ENCODE data around the gene IL17C. TPM values are rescaled to one million over a fixed set of nuclear protein-coding genes. Genes with fewer than 3 reads are reported as not detected.

IL17C gene
- total and polyA plus RNA-seq, 10 of the 15 experiments (the other 5 are each of a cell fraction or from before 2014, with no cell fraction given) = not detected

GRCh38 chr16:88686439-88687253 is 48.3 kb downstream of the IL17C start, which contains the start of gene SNAI3:
SNAI3 (minus strand) TSS chr16:88686507; CDS start chr16:88686406, 101 bp downstream.
- ChIA-PET POLR2A (interaction anchor here (0.8 to 1.5 kb wide), 3 partner anchors 11 to 24 kb away, joined by 4 read pairs; partner anchors contain the start of gene MVD), RAD21 (ENCODE audit: unreplicated experiment) (no interaction called here), SMC1A (ENCODE audit: uncharacterized antibody, unreplicated experiment) (interaction anchor here (1.0 kb wide), 1 partner anchor 21 kb away, joined by 3 read pairs; no protein-coding TSS in a partner anchor), CTCF (interaction anchor here (1.1 to 2.0 kb wide), 6 partner anchors 14 to 51 kb away, joined by 3 to 7 read pairs (median 4); no protein-coding TSS in a partner anchor)
- Histone ChIP-seq H3K27ac (ENCODE audit: control insufficient read depth, insufficient read depth) (no peak within 1 kb of the TSS), H2AFZ (ENCODE audit: control insufficient read depth, low read depth, low read length) (peak within 1 kb of the TSS; percentile 61), H3K9ac (ENCODE audit: control insufficient read depth, insufficient read depth, low read length) (peak within 1 kb of the TSS; percentile 52; the same call in 1 of the 2 replicates), H3K4me3 (peak within 1 kb of the TSS; percentile 98), H3K27me3 (replicated peaks in 1 of 2; ENCODE audit: control insufficient read depth in 2 of 2, insufficient read depth in 2 of 2, low read length in 1 of 2) (no peaks in the 10 kb centered on the region; a peak in 1 of 4 replicates), H3K4me2 (ENCODE audit: control insufficient read depth, insufficient read depth) (peak within 1 kb of the TSS; percentile 92), H3K4me1 (ENCODE audit: control insufficient read depth, insufficient read depth, low read length) (peaks cover 31% of the 10 kb centered on the region), H3K9me3 (replicated peaks; ENCODE audit: control insufficient read depth, insufficient read depth, low read length) (no peaks in the 10 kb centered on the region), H4K20me1 (ENCODE audit: control insufficient read depth, insufficient read depth) (no peaks in the 10 kb centered on the region), H3K36me3 (ENCODE audit: control insufficient read depth in 2 of 2, insufficient read depth in 2 of 2, low read length in 1 of 2) (no peaks in the 10 kb centered on the region), H3K79me2 (ENCODE audit: control insufficient read depth, insufficient read depth, low read length) (no peaks in the 10 kb centered on the region)
- intact Hi-C loops (cut with micrococcal nuclease; ENCODE audit: unreplicated experiment) (no loop called here), in situ Hi-C loops (cut with MboI) (no loop called here)
- WGBS (ENCODE audit: insufficient coverage, insufficient replicate concordance, low lambda C conversion rate, missing lambda C conversion rate) = 19% methylated on average over 27 of the region's 65 CpGs
- no peak for DNase-seq (ENCODE audit: low read depth, low spot score)
- no TSS peak for BruUV-seq (replicated peaks)
- peak; percentile 92 for FAIRE-seq
- peak; percentile 84 for ATAC-seq
- peak; percentile 48 for TF ChIP-seq SP1 (IDR thresholded peaks at IDR 0.05; ENCODE audit: low read depth, low read length)
- TF ChIP-seq SPI1 (IDR thresholded peaks at IDR 0.05; ENCODE audit: borderline replicate concordance, insufficient read depth, low read depth, low read length) = peak; percentile 27; the same call in 1 of the 2 replicates
- TF ChIP-seq IKZF1 (conservative IDR thresholded peaks at IDR 0.05) = peak; percentile 72
- TF ChIP-seq ZNF687 (IDR thresholded peaks at IDR 0.05) = peak; percentile 55; the same call in 1 of the 2 replicates
- TF ChIP-seq CBX3 (IDR thresholded peaks at IDR 0.05; ENCODE audit: borderline replicate concordance, low read depth) = no peak
- TF ChIP-seq GATAD2B (conservative IDR thresholded peaks at IDR 0.05; ENCODE audit: low read depth) = peak; percentile 68
- TF ChIP-seq DPF2 (IDR thresholded peaks at IDR 0.05) = 0 out of 2 replicates have a peak, but pooled peaks have one; percentile 56
- peak; percentile 37; the same call in 1 of the 2 replicates for TF ChIP-seq PAX5 (IDR thresholded peaks at IDR 0.05; ENCODE audit: borderline replicate concordance, low read depth, low read length)
- TF ChIP-seq ZBTB11 (CRISPR knock-in tag; IDR thresholded peaks at IDR 0.05) = no peak
- TF ChIP-seq MEF2B (IDR thresholded peaks at IDR 0.05; ENCODE audit: partially characterized antibody, poor library complexity, severe bottlenecking) = peak; percentile 59
- no peak for TF ChIP-seq BRCA1 (IDR thresholded peaks at IDR 0.05; ENCODE audit: low read depth, low read length)
- no peak for TF ChIP-seq FOXM1 (IDR thresholded peaks at IDR 0.05; ENCODE audit: low read depth, low read length)
- TF ChIP-seq LARP7 (IDR thresholded peaks at IDR 0.05) = no peak
- TF ChIP-seq NFYB (IDR thresholded peaks at IDR 0.05; ENCODE audit: insufficient read depth, low read depth, low read length) = peak; percentile 44; the same call in 1 of the 2 replicates
- TF ChIP-seq ETV6 (conservative IDR thresholded peaks at IDR 0.05 in 1 of 2, IDR thresholded peaks at IDR 0.05 in 1 of 2; ENCODE audit: borderline replicate concordance in 1 of 2, low read depth in 1 of 2) = no peak
- TF ChIP-seq PML (IDR thresholded peaks at IDR 0.05; ENCODE audit: low read length) = no peak
